Measurements from ENCODE around the gene UGP2. TPM values are rescaled to one million over a fixed set of nuclear protein-coding genes. Genes with fewer than 3 reads are reported as not detected.
A peak's percentile ranks its signal among the peaks of the same experiment; 100 is the strongest.

Gene UGP2
- total RNA-seq, 3 donors from 2014 or later: 46.1 to 48.6 (median 47.7) TPM

DNA sequence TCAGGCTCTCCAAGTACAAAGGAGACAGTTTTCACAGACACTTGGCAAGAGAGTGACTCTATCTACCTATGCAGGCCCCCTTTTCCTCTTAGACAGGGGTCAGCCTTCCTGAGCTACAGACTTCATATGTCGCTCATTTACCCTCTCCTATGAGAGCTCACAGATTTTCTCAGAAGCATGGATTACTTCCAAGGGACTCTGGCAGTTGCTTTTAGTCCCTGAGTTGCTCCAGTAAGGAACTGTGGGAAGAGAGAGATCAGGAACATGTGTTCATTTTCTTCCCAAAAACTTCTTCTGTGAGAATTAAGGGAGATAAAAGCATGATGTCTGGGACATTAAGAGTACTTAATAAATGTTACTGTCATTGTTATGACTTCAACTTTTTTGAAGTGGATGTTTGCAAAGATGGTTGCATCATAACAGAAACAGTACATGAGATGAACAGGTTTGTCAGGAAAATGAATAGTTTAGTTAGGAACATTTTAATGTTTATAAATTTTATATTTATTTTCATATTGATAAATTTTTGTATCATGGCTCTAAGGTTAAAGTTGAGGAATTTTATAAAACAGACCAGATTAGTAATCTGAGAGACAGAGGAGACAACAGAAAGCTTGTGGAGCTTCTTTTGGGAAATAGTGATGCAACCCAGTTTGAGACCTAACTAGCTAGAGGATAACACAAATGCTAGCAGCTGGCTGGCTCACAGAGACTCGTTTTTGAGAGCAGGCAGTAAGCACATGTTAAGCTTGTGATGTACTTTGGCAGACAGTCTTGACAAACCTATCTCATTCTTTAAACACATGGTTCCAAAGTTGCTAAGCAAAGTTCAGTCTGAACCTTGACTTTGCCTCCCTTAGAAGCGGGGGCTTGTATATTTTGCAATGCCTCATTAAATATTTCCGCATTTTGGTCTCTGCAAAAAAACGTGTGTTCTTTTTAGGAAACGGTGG is 21.7 kb upstream of the UGP2 start:
- Mint-ChIP-seq H3K4me3 (no peak overlapping the region), H3K27me3 (ENCODE audit: low read depth) (peaks cover 2% of the 10 kb centered on the region), H3K36me3 (ENCODE audit: insufficient read depth) (no peaks in the 10 kb centered on the region), H3K4me1 (ENCODE audit: low read depth) (no peaks in the 10 kb centered on the region), H3K9me3 (no peaks in the 10 kb centered on the region)
- DNase-seq: no peak
- no peak for ATAC-seq

DNA sequence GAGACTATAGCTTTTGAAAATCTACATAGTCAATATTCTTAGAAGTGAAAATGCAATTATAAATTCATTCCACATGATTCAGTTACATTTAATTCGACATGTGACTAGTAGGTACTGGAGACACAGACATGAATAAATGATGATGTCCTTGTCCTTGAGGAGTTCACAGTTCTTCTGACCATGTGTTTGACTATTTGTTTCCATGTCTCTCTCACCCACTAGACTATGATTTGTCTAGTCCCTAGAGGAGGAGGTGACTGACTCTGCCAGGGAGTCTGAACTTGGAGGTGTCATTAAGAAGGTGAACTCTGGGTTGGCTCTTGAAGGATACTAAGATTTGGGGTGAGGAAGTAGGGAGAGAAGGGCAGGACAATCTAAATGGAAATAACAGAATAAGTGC is 20.7 kb upstream of the UGP2 start:
- no peaks in the 10 kb centered on the region for H3K36me3 Mint-ChIP-seq (ENCODE audit: insufficient read depth)
- H3K4me1 Mint-ChIP-seq (ENCODE audit: low read depth): no peaks in the 10 kb centered on the region
- no peak for DNase-seq
- H3K9me3 Mint-ChIP-seq: no peaks in the 10 kb centered on the region
- no peak overlapping the region for H3K4me3 Mint-ChIP-seq
- ATAC-seq: no peak
- peaks cover 4% of the 10 kb centered on the region for H3K27me3 Mint-ChIP-seq (ENCODE audit: low read depth)

DNA sequence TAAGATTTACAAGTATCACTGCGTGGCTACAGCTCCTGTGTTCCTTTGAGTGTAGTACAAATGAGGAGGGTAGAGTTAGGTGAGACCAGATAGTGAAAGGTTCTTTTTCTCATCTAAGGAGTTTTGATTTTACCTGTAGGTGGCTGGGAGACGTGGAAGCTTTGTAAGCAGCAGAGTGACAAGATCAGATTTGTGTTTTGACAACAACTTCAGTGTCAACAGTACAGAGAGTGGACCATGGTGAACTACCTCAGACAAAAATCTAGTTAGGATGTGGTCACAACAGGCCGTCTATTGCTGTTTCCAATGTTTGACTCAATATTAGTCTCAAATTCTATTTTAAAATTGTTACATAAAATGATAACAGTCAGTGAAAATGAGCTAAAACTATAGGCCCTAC is 20.3 kb upstream of the UGP2 start:
- Mint-ChIP-seq H3K4me1 (ENCODE audit: low read depth) (no peaks in the 10 kb centered on the region), H3K9me3 (no peaks in the 10 kb centered on the region), H3K27me3 (ENCODE audit: low read depth) (peaks cover 4% of the 10 kb centered on the region), H3K4me3 (no peak overlapping the region), H3K36me3 (ENCODE audit: insufficient read depth) (no peaks in the 10 kb centered on the region)
- DNase-seq (no peak), ATAC-seq (no peak)

DNA sequence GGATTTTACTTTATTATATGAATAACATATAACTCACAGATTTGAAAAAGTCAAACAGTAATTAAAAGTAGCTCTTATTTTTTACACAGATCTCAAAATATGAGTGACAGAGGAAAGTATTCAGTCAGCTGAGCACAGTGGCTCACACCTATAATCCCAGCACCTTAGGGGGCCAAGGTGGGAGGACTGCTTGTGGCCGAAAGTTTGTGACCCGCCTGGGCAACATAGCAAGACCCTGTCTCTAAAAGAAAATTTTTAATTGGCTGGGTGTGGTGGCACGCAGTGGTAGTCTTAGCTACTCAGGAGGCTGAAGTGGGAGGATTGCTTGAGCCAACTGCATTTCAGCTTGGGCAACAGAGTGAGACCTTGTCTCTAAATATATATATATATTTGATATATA is 19.2 kb upstream of the UGP2 start:
- Mint-ChIP-seq H3K9me3 (no peaks in the 10 kb centered on the region), H3K4me1 (ENCODE audit: low read depth) (no peaks in the 10 kb centered on the region), H3K36me3 (ENCODE audit: insufficient read depth) (no peaks in the 10 kb centered on the region), H3K4me3 (no peak overlapping the region), H3K27me3 (ENCODE audit: low read depth) (peaks cover 4% of the 10 kb centered on the region)
- DNase-seq: no peak
- ATAC-seq: no peak

DNA sequence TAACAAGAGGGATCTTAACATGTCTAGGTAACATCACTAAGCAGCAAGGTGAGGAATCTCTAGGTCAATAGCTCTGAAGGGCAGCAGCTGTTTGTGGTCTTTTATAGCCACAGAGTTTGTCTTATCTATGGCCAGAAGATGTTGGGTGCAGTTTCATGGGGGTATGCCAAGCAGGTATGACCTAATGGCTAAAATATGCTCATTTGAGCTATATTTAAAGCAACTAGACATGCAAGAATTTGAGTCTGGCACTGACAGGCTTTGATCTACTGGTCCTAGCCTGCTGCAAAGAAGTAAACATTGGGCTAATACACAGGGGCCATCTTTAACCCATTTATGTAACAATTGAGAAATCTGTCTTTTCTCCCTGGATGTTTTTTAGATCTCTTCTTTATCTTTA is 13.9 kb upstream of the UGP2 start:
- no peak overlapping the region for H3K4me3 Mint-ChIP-seq
- H3K4me1 Mint-ChIP-seq (ENCODE audit: low read depth): no peaks in the 10 kb centered on the region
- ATAC-seq: no peak
- no peak for DNase-seq
- H3K9me3 Mint-ChIP-seq: no peaks in the 10 kb centered on the region
- no peaks in the 10 kb centered on the region for H3K36me3 Mint-ChIP-seq (ENCODE audit: insufficient read depth)
- peaks cover 9% of the 10 kb centered on the region for H3K27me3 Mint-ChIP-seq (ENCODE audit: low read depth)

DNA sequence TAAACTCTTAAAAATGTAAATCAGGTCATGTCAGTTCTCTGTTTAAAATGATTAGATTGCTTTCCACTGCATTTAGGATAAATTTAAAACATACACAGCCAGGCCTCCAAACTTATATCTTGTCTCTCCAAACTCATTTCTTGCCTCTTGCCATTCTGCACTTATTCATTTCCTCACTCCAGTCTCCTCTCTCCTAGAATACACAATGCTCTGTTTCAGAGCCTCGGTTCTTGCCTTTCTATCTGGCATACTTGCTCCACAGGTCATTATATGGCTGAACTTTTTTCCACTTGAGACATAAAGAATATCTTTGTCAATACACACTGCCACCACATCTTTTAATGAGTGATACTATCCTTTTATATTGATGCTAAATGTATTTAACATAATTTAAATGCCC is 10.5 kb upstream of the UGP2 start:
- DNase-seq: no peak
- H3K36me3 Mint-ChIP-seq (ENCODE audit: insufficient read depth): no peaks in the 10 kb centered on the region
- H3K27me3 Mint-ChIP-seq (ENCODE audit: low read depth): peaks cover 5% of the 10 kb centered on the region
- no peak overlapping the region for H3K4me3 Mint-ChIP-seq
- ATAC-seq: no peak
- H3K4me1 Mint-ChIP-seq (ENCODE audit: low read depth): no peaks in the 10 kb centered on the region
- H3K9me3 Mint-ChIP-seq: no peaks in the 10 kb centered on the region

DNA sequence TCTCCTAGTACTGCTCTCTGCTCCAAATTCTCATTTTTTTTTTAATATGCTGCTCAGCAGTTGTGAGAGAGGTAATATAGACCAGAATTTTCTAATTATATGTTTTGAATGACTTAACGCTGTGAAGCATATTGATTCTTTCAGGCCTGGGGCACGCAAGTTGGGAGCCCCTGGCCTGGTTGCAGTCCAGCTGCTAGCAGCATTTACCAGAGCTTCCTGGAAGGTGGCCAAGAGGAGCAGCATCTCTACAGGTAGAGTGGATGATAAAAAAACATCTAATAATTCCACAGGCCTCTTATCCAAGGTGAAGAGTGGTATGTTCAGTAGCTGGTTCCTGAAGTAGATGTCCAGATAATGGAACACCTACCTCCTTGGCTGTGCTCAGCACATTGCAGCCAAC is 7.3 kb upstream of the UGP2 start:
- H3K36me3 Mint-ChIP-seq (ENCODE audit: insufficient read depth): no peaks in the 10 kb centered on the region
- no peaks in the 10 kb centered on the region for H3K4me1 Mint-ChIP-seq (ENCODE audit: low read depth)

DNA sequence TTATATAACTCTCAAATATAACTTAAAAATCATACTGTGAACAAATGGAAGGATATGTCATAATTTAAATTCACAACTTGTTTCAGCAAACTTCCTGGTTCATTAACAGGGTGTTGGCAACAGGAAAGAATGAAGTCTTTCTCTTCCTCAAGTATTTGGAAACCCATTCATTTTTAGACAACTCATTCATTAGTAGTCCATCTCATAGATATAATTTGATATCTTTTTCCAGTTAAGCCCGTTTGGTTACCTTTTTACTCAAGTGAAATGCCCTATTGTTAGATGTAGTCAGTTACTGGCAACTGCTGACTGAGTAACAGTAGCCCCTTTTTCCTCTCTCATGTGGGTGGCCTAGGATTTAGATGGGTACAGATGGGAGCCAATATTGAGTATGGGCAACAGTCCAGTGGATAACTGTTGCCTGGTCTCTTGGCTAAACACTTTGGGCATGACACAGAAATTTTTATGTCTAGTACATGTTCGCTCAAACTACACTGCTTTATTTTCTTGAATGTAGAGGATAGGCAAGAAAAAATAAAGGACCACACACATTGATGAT is 4.6 kb upstream of the UGP2 start:
- ATAC-seq (no peak), DNase-seq (no peak)
- Mint-ChIP-seq H3K36me3 (ENCODE audit: insufficient read depth) (no peaks in the 10 kb centered on the region), H3K4me1 (ENCODE audit: low read depth) (peaks cover 9% of the 10 kb centered on the region), H3K4me3 (no peak overlapping the region), H3K27me3 (ENCODE audit: low read depth) (no peaks in the 10 kb centered on the region), H3K9me3 (no peaks in the 10 kb centered on the region)

More for the DNA sequence above, 7.3 kb upstream of the UGP2 start:
- ATAC-seq (no peak), DNase-seq (no peak)
- no peak overlapping the region for H3K4me3 Mint-ChIP-seq
- H3K9me3 Mint-ChIP-seq: no peaks in the 10 kb centered on the region
- H3K27me3 Mint-ChIP-seq (ENCODE audit: low read depth): peaks cover 5% of the 10 kb centered on the region

DNA sequence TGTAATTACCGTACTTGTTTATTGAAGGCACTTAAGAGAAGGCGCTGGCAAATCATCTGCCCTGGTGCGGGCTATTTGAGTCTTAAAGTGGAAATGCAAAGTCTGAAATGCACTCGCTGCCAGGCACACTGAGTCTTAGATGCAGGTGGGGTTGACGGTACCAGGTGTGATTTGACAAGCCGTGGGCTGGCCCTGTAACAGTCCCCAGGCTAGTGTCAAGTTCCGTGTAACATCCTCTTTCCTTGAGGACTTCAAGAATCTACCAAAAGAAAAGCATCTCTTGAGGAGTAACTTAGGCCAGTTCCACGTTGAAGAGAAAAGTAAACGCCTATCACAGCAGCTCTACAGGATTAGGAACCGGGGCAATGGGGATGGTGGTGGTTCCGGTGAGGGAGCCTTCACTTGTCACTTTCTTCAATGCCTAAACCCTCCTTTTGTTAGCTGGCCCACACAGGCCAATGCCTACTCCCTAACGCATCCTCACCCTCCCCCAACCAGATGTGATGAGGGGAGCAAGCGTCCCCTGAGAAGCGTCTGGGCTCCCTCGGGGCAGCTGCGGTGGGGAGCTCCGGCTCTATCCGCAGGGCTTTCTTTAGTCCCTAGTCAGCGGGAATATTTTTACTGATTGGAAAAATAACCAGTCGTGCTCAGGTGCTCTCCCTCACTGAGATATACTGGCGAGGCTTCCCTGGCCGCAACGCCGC is 1.5 kb upstream of the UGP2 start:
- H3K27me3 Mint-ChIP-seq (ENCODE audit: low read depth): no peaks in the 10 kb centered on the region
- H3K9me3 Mint-ChIP-seq: no peaks in the 10 kb centered on the region
- H3K4me3 Mint-ChIP-seq: peak overlapping the region; percentile 99
- H3K36me3 Mint-ChIP-seq (ENCODE audit: insufficient read depth): no peaks in the 10 kb centered on the region
- ATAC-seq: peak; percentile 13 to 16
- H3K4me1 Mint-ChIP-seq (ENCODE audit: low read depth): peaks cover 38% of the 10 kb centered on the region
- peak; percentile 9 for DNase-seq

DNA sequence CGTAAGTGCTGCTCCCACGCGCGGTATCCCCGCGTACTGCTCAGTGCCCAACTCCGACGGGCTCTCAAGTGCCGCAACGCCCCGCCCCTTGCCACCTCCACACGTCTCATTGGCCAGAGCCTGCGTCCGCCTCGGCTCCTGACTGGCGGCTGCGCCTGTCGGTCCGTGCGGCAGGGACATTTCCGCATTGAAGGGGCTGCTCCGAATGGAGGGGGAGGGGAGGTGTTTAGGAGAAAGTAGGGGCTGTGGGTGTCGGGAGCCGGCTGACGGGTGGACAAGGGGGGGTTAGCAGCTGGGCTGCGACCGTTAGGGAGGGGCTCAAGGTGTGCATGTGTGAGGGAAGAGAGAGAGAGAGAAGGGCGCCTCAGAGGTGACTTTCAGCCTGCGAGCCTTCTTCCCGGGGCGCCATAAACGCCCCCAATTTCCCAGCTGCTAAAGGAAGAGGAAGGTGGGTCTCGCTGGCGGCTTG is 877 bp upstream of the UGP2 start:
- Mint-ChIP-seq H3K9me3 (no peaks in the 10 kb centered on the region), H3K4me3 (peak overlapping the region; percentile 99), H3K36me3 (ENCODE audit: insufficient read depth) (no peaks in the 10 kb centered on the region), H3K27me3 (ENCODE audit: low read depth) (no peaks in the 10 kb centered on the region), H3K4me1 (ENCODE audit: low read depth) (peaks cover 43% of the 10 kb centered on the region)
- ATAC-seq (peak; percentile 94 to 95), DNase-seq (peak; percentile 96)

DNA sequence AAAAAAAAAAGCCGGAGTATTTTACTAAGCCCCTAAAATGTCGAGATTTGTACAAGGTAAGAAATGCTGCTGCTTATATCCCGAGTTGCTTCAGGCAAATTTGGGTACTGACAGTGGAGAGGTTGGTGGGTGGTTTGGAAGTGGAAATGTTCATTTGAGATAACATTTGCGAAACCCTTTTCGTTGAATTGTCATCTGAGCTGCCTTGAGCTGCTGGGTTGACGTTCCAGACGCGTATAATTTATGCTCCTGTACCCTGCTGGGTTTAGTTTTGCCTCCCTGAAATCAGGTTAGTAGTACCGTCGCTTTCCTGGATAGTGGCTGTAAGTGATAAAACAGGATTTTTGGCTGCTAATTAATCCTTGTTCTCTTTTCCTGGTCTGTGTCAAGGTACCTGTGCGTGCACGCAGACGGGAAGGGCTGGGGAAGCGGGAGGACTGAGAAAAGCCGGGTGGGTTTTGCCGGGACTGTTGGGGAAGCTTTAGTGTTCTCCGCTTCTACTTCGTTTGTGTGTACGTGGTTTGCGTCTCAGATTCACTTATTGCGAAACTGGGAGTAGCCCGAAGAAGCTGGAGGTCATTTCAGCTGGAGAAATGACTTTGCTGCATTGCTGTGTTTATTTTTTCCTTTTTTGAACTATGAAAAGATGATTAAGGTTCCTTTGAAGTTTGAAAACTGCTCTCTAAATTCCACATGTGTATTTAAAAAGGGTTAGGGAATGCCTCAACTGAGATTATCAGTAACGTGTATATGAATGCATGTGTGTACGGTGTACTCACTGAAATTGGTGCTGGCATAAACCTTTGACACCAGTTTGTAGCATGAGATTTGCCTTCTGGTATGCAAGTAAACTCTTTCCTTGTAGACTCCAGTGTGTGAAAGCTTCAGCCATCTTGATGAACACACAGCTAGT is 709 bp downstream of the UGP2 start:
- Mint-ChIP-seq H3K36me3 (ENCODE audit: insufficient read depth) (no peaks in the 10 kb centered on the region), H3K4me3 (peak overlapping the region; percentile 99), H3K9me3 (no peaks in the 10 kb centered on the region), H3K27me3 (ENCODE audit: low read depth) (no peaks in the 10 kb centered on the region), H3K4me1 (ENCODE audit: low read depth) (peaks cover 51% of the 10 kb centered on the region)
- DNase-seq (no peak), ATAC-seq (no peak)

DNA sequence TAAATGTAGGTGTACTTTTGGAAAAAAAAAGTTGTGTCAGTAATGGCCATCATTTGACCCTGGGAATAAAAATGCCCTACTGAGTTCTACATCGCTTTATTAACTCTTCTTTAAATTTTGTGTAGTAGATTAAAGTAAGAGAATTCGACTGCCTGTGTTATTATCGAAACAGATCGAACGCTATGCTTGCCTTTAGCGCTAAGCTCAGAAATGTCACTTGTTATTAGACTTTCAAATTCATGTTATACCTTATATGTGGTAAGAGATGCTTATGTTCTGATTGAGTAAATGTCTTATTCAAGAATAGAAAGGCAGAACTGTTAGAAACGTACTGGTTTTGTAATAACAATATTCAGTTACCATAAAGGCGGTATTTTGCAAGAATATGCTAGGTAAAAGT is 1.4 kb downstream of the UGP2 start:
- Mint-ChIP-seq H3K27me3 (ENCODE audit: low read depth) (no peaks in the 10 kb centered on the region), H3K9me3 (no peaks in the 10 kb centered on the region), H3K4me1 (ENCODE audit: low read depth) (peaks cover 57% of the 10 kb centered on the region), H3K36me3 (ENCODE audit: insufficient read depth) (peaks cover 4% of the 10 kb centered on the region), H3K4me3 (peak overlapping the region; percentile 99)
- ATAC-seq (no peak), DNase-seq (no peak)

DNA sequence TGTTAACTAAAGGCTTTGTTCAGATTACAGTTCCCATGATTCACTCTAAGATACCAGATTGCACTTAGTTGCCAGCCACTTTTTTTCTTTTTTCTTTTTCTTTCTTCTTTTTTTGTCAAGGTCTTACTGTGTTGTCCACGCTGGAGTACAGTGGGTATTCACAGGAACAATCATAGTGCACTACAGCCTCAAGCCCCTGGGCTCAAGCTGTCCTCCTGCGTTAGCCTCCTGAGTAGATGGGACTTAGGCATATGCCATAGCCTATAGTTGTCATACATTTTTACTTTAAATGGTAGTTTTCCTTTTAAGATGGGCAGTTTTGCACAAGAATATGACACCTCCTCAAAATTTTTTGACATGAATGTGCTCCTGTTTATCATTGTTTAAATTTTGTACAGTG is 2.1 kb downstream of the UGP2 start:
- Mint-ChIP-seq H3K4me3 (peak overlapping the region; percentile 37), H3K4me1 (ENCODE audit: low read depth) (peaks cover 59% of the 10 kb centered on the region), H3K27me3 (ENCODE audit: low read depth) (no peaks in the 10 kb centered on the region), H3K36me3 (ENCODE audit: insufficient read depth) (peaks cover 4% of the 10 kb centered on the region), H3K9me3 (no peaks in the 10 kb centered on the region)
- DNase-seq: no peak
- no peak for ATAC-seq

DNA sequence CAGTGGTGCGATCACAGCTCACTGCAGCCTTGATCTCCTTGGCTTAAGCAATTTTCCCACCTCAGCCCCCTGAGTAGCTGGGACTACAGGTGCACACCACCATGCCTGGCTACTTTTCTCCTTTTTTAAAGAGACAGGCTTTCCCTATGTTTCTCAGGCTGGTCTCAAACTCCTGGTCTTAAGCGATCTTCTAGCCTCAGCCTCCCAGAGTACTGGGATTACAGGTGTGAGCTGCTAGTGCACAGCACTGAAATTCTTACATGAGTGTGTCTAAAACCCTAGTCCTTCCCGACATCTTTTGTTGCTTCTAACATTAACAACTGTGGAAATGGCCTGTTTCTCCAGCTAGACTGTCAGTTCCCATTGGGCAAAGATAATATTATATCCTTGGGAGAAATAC is 2.9 kb downstream of the UGP2 start:
- Mint-ChIP-seq H3K36me3 (ENCODE audit: insufficient read depth) (peaks cover 4% of the 10 kb centered on the region), H3K9me3 (no peaks in the 10 kb centered on the region), H3K27me3 (ENCODE audit: low read depth) (no peaks in the 10 kb centered on the region), H3K4me3 (no peak overlapping the region), H3K4me1 (ENCODE audit: low read depth) (peaks cover 66% of the 10 kb centered on the region)
- DNase-seq: no peak
- ATAC-seq: no peak
